ENCODE results near the gene PLCL2. TPM values are rescaled to one million over a fixed set of nuclear protein-coding genes. Genes with fewer than 3 reads are reported as not detected.

PLCL2 gene
- total and polyA plus RNA-seq, 2 donors (not counting 3 experiments of a cell fraction or from before 2014, with no cell fraction given): 2.3 to 10.7 TPM

- dilution Hi-C loops (cut with MboI; ENCODE audit: extremely low pct_ligation_motif_present, low sequenced_read_pairs) (no loop called here), intact Hi-C loops (cut with micrococcal nuclease) (loop anchor here (1.0 to 2.0 kb wide), 3 partner anchors 148 to 431 kb away; partner anchors contain the start of gene PLCL2)
- ChIA-PET POLR2A (no interaction called here), CTCF (interaction anchor here (0.8 to 2.3 kb wide), 7 partner anchors 10 to 204 kb away, joined by 3 to 36 read pairs (median 5); partner anchors contain the start of gene PLCL2)
- no peaks in the 10 kb centered on the region for H3K79me2 ChIP-seq (ENCODE audit: control insufficient read depth, insufficient read depth, low read length)
- H3K36me3 ChIP-seq (ENCODE audit: control insufficient read depth in 2 of 2, extremely low read depth in 1 of 2, insufficient read depth in 2 of 2, low read length in 2 of 2): no peaks in the 10 kb centered on the region
- DNase-seq (ENCODE audit: low read depth, low spot score) (peak; percentile 58), FAIRE-seq (peak; percentile 72)
- no peaks in the 10 kb centered on the region for H4K20me1 ChIP-seq (replicated peaks; ENCODE audit: control insufficient read depth, extremely low read depth, insufficient read depth, low read length)
- H3K9ac ChIP-seq (replicated peaks; ENCODE audit: extremely low read depth, insufficient read depth, low read length): no peak overlapping the region
- H3K27ac ChIP-seq (ENCODE audit: insufficient read depth, low read depth, low read length): no peak overlapping the region
- no peaks in the 10 kb centered on the region for H3K4me1 ChIP-seq (ENCODE audit: control insufficient read depth, extremely low read depth, insufficient read depth, low read length)
- H2AFZ ChIP-seq (ENCODE audit: low read depth, low read length): no peak overlapping the region
- H3K4me3 ChIP-seq (replicated peaks in 1 of 3; ENCODE audit: insufficient read depth in 1 of 3, low read depth in 1 of 3, low read length in 3 of 3): no peak overlapping the region
- H3K27me3 ChIP-seq (ENCODE audit: control insufficient read depth in 2 of 2, insufficient read depth in 2 of 2, low read length in 2 of 2): no peaks in the 10 kb centered on the region
- TF ChIP-seq EZH2 (IDR thresholded peaks at IDR 0.05; ENCODE audit: borderline replicate concordance, low read depth, low read length, severe bottlenecking) (no peak), CTCF (IDR thresholded peaks at IDR 0.05; ENCODE audit: extremely low read depth in 1 of 2, insufficient read depth in 1 of 2, low read depth in 1 of 2, low read length in 2 of 2) (peak; percentile 35 to 55), GATA2 (IDR thresholded peaks at IDR 0.05; ENCODE audit: insufficient read depth, insufficient read length, low read depth, low read length) (no peak), POLR2A (IDR thresholded peaks at IDR 0.05; ENCODE audit: low read depth, low read length) (no peak)
- TF ChIP-seq, protein P1, sequence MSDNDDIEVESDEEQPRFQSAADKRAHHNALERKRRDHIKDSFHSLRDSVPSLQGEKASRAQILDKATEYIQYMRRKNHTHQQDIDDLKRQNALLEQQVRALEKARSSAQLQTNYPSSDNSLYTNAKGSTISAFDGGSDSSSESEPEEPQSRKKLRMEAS (IDR thresholded peaks at IDR 0.05; ENCODE audit: insufficient read depth, insufficient read length): no peak
- H3K4me2 ChIP-seq (ENCODE audit: insufficient read depth, low read length): no peak overlapping the region
- no peaks in the 10 kb centered on the region for H3K9me1 ChIP-seq (replicated peaks; ENCODE audit: control insufficient read depth, extremely low read depth, insufficient read depth, low read length)
- H3K9me3 ChIP-seq (replicated peaks; ENCODE audit: control insufficient read depth, insufficient read depth, low read length): no peaks in the 10 kb centered on the region
- no TSS peak for BruUV-seq (replicated peaks)
Observed at GRCh38 chr3:17032407-17033034, 147.8 kb downstream of the PLCL2 start.
